Measurements from ENCODE around the gene SPRED2.

DNA sequence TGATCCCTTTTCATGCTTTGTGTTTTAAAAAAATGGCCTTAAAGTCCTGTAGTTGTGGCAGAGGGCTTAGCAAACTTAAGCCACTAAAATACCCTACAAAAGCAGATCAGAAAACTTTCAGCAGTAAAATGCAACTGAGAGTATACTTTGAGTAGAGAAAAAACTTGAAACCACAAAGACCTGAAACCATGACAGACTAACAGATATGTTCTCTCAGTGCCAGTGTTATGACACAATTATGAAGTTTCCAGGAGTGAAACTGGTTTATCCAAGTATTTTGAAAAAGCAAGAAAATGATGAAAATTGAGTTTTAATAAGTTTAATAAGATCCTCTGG is 74.5 kb downstream of the SPRED2 start:
- TF ChIP-seq, protein P1, sequence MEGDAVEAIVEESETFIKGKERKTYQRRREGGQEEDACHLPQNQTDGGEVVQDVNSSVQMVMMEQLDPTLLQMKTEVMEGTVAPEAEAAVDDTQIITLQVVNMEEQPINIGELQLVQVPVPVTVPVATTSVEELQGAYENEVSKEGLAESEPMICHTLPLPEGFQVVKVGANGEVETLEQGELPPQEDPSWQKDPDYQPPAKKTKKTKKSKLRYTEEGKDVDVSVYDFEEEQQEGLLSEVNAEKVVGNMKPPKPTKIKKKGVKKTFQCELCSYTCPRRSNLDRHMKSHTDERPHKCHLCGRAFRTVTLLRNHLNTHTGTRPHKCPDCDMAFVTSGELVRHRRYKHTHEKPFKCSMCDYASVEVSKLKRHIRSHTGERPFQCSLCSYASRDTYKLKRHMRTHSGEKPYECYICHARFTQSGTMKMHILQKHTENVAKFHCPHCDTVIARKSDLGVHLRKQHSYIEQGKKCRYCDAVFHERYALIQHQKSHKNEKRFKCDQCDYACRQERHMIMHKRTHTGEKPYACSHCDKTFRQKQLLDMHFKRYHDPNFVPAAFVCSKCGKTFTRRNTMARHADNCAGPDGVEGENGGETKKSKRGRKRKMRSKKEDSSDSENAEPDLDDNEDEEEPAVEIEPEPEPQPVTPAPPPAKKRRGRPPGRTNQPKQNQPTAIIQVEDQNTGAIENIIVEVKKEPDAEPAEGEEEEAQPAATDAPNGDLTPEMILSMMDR (IDR thresholded peaks at IDR 0.05; ENCODE audit: poor library complexity, severe bottlenecking): no peak
- TF ChIP-seq, protein P2, sequence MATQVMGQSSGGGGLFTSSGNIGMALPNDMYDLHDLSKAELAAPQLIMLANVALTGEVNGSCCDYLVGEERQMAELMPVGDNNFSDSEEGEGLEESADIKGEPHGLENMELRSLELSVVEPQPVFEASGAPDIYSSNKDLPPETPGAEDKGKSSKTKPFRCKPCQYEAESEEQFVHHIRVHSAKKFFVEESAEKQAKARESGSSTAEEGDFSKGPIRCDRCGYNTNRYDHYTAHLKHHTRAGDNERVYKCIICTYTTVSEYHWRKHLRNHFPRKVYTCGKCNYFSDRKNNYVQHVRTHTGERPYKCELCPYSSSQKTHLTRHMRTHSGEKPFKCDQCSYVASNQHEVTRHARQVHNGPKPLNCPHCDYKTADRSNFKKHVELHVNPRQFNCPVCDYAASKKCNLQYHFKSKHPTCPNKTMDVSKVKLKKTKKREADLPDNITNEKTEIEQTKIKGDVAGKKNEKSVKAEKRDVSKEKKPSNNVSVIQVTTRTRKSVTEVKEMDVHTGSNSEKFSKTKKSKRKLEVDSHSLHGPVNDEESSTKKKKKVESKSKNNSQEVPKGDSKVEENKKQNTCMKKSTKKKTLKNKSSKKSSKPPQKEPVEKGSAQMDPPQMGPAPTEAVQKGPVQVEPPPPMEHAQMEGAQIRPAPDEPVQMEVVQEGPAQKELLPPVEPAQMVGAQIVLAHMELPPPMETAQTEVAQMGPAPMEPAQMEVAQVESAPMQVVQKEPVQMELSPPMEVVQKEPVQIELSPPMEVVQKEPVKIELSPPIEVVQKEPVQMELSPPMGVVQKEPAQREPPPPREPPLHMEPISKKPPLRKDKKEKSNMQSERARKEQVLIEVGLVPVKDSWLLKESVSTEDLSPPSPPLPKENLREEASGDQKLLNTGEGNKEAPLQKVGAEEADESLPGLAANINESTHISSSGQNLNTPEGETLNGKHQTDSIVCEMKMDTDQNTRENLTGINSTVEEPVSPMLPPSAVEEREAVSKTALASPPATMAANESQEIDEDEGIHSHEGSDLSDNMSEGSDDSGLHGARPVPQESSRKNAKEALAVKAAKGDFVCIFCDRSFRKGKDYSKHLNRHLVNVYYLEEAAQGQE (IDR thresholded peaks at IDR 0.05; ENCODE audit: borderline replicate concordance): no peak
- TF ChIP-seq POLR2AphosphoS5 (IDR thresholded peaks at IDR 0.05) (no peak), RAD21 (conservative IDR thresholded peaks at IDR 0.05) (no peak)
